8988T (cell line): Measurements from ENCODE around the gene PODXL2.
"Not testable (repeated sequence)": the region's sequence is repeated elsewhere in the genome, so short reads cannot be mapped to it uniquely, and the experiment has no call there.

ENCODE experiments used
- DNase-seq: peaks from one replicate; pipeline ENCODE4 v3.0.0; 2011

Gene PODXL2

GRCh38 chr3:127605547-127605946, 23.4 kb upstream of the PODXL2 start:
- DNase-seq = not testable (repeated sequence)

- no peak for DNase-seq
Measured at GRCh38 chr3:127606086-127606805, 22.7 kb upstream of the PODXL2 start.

- DNase-seq = no peak
Measured at GRCh38 chr3:127606981-127607595, 21.9 kb upstream of the PODXL2 start.

DNA sequence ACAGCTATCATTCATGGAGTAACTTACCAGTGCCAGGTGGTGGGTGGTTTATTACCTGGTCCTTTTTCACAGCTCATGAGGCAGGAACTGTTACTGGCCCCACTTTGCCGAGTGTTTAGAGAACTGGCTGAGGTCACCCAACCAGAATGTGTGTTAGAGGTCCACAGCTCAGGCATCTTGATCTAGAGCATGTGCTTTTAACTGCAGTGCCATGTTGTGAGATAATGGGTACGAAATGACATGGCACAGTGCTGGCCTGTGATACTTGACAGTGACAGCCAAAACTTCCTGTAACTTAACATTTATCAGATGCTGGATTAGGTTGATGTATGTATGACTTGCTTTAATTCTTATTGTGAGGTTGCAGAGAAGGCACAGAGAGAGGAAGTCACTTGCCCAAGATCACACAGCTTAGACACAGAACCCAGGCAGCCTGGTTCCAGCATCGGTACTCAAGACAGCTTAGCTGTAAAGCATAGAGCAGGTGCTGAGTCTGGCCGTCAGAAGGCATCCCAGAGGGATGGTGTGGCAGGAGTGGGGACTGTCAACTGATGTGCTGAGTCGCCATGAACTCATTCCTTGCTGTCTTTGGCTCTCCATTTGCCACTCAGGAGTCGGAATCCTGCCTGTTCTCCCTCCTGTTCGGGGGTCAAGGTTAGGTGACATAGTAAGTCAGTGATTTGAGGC, 21.2 kb upstream of the PODXL2 start:
- no peak for DNase-seq

- DNase-seq = no peak
Measured at GRCh38 chr3:127608362-127608718, 20.6 kb upstream of the PODXL2 start.

DNA sequence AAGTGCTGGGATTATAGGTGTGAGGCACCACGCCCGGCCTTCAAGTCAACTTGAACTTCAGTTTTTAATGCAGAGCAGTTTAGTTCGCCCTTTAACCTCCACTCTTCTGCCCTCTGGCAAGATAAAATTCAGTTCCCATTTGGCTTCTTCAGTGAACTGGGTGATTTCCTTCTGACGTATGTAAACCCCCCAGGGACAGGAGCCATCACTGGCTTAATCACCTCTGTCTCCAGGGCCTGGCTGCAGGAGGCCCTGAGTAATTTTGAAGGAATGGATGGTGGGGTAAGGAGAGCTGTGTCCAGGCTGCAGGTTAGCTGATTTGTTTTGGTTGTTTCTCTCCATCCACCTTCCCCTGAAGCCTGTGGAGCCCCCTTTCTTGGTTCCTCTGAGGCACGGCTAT, 18.9 kb upstream of the PODXL2 start:
- no peak for DNase-seq

- no peak for DNase-seq
Measured at GRCh38 chr3:127611251-127611650, 17.7 kb upstream of the PODXL2 start.

GRCh38 chr3:127612966-127613365, 16.0 kb upstream of the PODXL2 start:
- DNase-seq = no peak

DNA sequence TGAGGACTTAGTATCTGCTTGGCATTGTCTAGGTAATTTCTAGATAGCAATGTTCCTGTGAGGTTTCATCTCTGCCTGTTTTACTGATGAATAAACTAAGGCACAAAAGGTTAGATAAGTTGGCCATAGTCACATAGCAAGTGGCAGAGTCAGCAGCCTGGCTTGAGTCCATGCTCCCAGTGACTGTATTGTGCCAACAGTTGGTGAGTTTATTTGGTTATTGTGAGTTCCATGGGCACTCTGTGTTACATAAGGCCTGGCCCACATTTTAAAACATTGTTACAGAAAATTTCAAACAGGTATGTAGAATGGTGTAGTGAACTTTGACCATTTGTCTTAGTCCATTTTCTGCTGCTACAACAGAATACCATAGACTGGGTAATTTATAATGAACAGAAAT, 15.6 kb upstream of the PODXL2 start:
- DNase-seq = no peak

GRCh38 chr3:127614928-127615589, 13.9 kb upstream of the PODXL2 start:
- no peak for DNase-seq

- DNase-seq = no peak
Measured at GRCh38 chr3:127615631-127616305, 13.2 kb upstream of the PODXL2 start.

DNA sequence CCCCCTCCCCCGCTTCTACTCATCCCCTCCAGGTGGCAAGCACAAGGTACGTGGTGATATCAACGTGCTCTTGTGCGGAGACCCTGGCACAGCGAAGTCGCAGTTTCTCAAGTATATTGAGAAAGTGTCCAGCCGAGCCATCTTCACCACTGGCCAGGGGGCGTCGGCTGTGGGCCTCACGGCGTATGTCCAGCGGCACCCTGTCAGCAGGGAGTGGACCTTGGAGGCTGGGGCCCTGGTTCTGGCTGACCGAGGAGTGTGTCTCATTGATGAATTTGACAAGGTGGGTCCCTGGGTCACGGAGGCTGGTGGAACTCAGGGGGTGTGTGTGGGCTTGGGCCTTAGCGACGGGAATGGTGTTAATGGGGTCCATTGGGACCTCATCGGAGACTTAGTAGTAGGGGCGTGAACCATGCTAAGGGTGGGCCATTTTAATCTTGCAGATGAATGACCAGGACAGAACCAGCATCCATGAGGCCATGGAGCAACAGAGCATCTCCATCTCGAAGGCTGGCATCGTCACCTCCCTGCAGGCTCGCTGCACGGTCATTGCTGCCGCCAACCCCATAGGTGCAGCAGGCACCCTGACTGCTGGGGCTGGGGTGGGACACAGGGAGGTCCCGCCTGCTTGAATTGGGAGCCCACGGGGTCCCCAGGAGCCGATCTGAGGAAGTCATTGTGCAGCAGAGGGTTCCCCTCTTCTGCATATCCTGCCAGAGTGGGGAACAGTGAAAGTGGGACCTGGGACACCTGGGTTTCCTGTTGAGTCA, 12.0 kb upstream of the PODXL2 start:
- DNase-seq = no peak

GRCh38 chr3:127618891-127619290, 10.1 kb upstream of the PODXL2 start:
- DNase-seq = no peak

GRCh38 chr3:127620637-127621375, 8.2 kb upstream of the PODXL2 start:
- no peak for DNase-seq

GRCh38 chr3:127622031-127622430, 7.0 kb upstream of the PODXL2 start:
- DNase-seq = no peak

DNA sequence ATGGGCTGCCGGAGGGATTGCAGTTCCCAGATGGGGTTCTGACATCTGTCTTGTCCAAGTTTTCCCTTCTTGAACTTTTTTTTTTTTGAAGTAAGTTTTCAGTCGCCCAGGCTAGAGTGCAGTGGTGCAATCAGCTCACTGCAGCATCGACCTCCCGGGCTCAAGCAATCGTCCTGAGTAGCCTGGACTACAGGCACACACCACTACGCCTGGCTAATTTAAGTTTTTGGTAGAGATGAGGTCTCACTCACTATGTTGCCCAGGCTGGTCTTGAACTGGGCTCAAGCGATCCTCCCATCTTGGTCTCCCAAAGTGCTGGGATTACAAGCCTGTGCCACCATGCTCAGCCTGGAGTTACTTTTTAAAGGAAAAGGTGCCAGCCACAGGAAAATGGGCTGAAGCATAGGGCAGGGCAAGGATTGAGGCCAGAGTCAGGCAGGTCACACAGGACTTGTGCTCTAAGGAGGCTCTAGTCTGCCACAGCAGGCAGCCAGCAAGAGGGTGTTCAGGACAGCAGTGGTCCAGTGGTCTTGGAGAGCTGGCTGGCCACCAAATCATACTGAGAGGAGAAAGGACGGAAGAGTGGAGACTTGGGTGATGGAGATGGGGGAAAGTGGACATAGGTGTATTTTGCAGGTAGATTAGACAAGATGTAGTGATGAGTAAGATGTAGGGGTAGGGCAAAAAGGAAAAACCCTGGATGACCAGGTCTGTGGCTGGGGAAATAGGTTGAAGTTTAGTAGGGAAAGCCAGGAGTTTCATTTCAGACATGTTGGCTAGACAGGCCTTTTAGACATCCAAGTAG, 6.0 kb upstream of the PODXL2 start:
- no peak for DNase-seq

DNA sequence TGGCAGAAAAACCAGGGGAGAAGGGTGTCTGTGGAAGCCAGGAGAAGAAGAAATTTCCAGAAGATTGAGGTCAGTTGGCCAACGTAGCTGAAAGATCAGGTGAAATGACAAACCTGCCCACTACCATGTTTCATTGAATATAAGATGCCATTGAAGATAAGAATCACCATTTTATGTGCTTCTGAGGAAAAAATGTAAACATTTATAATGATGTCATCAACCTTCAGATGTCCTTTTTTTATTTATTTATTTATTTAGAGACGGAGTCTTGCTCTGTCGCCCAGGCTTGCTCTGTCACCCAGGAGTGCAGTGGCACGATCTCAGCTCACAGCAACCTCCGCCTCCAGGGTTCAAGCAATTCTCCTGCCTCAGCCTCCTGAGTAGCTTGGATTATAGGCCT, 4.9 kb upstream of the PODXL2 start:
- DNase-seq = no peak

- no peak for DNase-seq
Measured at GRCh38 chr3:127625821-127626220, 3.2 kb upstream of the PODXL2 start.

GRCh38 chr3:127628426-127628787, 578 bp upstream of the PODXL2 start:
- no peak for DNase-seq

DNA sequence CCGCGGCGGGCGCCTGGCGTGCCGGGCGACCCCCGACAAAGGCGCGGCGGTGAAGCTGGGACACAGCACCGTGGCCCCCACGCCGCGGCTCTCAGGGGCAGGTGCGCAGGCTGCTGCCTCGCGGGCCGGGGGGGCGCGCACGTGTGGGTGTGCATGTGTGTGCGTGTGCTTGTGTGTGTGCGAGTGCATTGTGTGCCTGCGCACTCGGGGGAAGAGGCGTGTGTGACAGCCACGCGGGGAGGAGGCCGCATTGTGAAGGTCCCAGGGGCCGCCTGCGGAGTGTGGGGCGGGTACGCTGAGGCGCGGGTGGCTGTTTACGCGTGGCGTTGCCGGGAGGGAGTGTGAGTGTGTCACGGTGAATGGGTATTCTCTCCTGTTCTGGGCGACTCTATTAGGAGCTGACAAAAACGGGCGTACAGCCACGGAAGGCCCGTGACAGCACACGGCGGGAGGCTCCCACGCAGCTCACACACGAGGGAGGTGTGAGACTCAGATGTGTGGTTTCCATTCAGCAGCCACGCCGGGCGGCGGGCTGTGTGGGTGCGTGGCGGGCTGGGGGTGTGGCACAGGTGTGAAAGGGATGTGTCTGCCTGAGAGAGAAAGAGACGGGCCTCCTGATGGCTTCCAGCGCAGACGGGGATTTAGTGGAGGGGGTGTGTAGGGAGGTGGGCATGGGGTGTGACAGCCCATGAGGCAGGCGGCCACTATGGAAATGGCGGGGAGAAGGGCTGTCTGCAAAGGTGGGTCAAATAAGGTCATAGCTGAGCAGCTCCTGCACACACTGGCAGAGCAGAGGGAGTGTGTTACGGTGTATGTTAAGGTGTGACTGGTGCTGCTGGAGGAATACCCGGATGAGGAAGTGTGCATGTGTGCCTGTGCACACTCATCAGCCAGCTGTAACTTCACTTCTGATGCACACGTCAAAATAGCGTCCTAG, 750 bp downstream of the PODXL2 start:
- no peak for DNase-seq
